Measurements from ENCODE around the gene MYADML2. TPM values are rescaled to one million over a fixed set of nuclear protein-coding genes. Genes with fewer than 3 reads are reported as not detected.
"Not testable (repeated sequence)": the region's sequence is repeated elsewhere in the genome, so short reads cannot be mapped to it uniquely, and the experiment has no call there.

MYADML2 gene
- total RNA-seq, 2 experiments from 2014 or later, result 0.19 TPM; not detected in 1

DNA sequence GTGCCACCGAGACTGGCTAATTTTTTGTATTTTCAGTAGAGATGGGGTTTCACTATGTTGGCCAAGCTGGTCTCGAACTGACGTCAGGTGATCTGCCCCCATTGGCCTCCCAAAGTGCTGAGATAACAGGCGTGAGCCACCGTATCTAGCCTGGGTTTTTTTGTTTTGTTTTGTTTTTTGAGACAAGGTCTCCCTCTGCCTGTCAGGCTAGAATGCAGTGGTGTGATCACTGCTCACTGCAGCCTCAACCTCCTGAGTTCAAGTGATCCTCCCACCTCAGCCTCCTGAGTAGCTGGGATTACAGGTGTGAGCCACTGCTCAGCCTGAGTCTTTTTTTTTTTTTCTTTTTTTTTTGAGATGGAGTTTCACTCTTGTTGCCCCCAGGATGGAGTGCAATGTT is 6.4 kb upstream of the MYADML2 start:
- BruUV-seq (replicated peaks); H3K79me2 ChIP-seq (ENCODE audit: insufficient read depth, low read depth, low read length); H3K27ac ChIP-seq (ENCODE audit: low read depth, low read length, poor library complexity, severe bottlenecking); H3K9me2 ChIP-seq (ENCODE audit: insufficient read depth, low read length); H3K4me1 ChIP-seq (ENCODE audit: insufficient read depth, low read length, poor library complexity, severe bottlenecking); H3K9me3 ChIP-seq (ENCODE audit: low read length); POLR2A ChIA-PET; H3K4me2 ChIP-seq (ENCODE audit: low read length); intact Hi-C loops (cut with micrococcal nuclease; ENCODE audit: unreplicated experiment); H3K36me3 ChIP-seq (ENCODE audit: insufficient read depth, low read length); H4K20me1 ChIP-seq (ENCODE audit: insufficient read depth, low read length); H2AFZ ChIP-seq (ENCODE audit: low read length); H3K4me3 ChIP-seq (ENCODE audit: low read depth, low read length, poor library complexity, severe bottlenecking); CTCF ChIA-PET (ENCODE audit: unreplicated experiment): not testable (repeated sequence)
- DNase-seq (ENCODE audit: low spot score), result peak; percentile 43
- peak; percentile 52 for TF ChIP-seq CTCF (conservative IDR thresholded peaks at IDR 0.05; ENCODE audit: low read length)

- ChIA-PET POLR2A (no interaction called here), CTCF (ENCODE audit: unreplicated experiment) (no interaction called here)
- Histone ChIP-seq H3K4me1 (ENCODE audit: insufficient read depth, low read length, poor library complexity, severe bottlenecking) (peaks cover 8% of the 10 kb centered on the region), H3K4me2 (ENCODE audit: low read length) (no peak overlapping the region), H3K9me3 (ENCODE audit: low read length) (no peaks in the 10 kb centered on the region), H3K9me2 (ENCODE audit: insufficient read depth, low read length) (no peaks in the 10 kb centered on the region), H4K20me1 (ENCODE audit: insufficient read depth, low read length) (no peaks in the 10 kb centered on the region), H3K79me2 (ENCODE audit: insufficient read depth, low read depth, low read length) (no peaks in the 10 kb centered on the region), H3K36me3 (ENCODE audit: insufficient read depth, low read length) (no peaks in the 10 kb centered on the region), H3K27ac (ENCODE audit: low read depth, low read length, poor library complexity, severe bottlenecking) (no peak overlapping the region), H3K4me3 (ENCODE audit: low read depth, low read length, poor library complexity, severe bottlenecking) (no peak overlapping the region), H2AFZ (ENCODE audit: low read length) (no peak overlapping the region)
- no TSS peak for BruUV-seq (replicated peaks)
- intact Hi-C loops (cut with micrococcal nuclease; ENCODE audit: unreplicated experiment), result no loop called here
- no peak for TF ChIP-seq EZH2phosphoT487 (IDR thresholded peaks at IDR 0.05; ENCODE audit: borderline replicate concordance, low read depth, low read length)
- no peak for TF ChIP-seq CTCF (conservative IDR thresholded peaks at IDR 0.05; ENCODE audit: low read length)
- DNase-seq (ENCODE audit: low spot score), result no peak
Measured at GRCh38 chr17:81952792-81953228, 5.8 kb upstream of the MYADML2 start.

GRCh38 chr17:81951785-81952684 is 5.0 kb upstream of the MYADML2 start:
- H2AFZ ChIP-seq (ENCODE audit: low read length), result no peak overlapping the region
- intact Hi-C loops (cut with micrococcal nuclease; ENCODE audit: unreplicated experiment), result no loop called here
- POLR2A ChIA-PET, result interaction anchor here (0.7 kb wide), 1 partner anchor 7 kb away, joined by 3 read pairs; no protein-coding TSS in a partner anchor
- H3K36me3 ChIP-seq (ENCODE audit: insufficient read depth, low read length), result no peaks in the 10 kb centered on the region
- H3K27ac ChIP-seq (ENCODE audit: low read depth, low read length, poor library complexity, severe bottlenecking), result no peak overlapping the region
- no peaks in the 10 kb centered on the region for H3K9me3 ChIP-seq (ENCODE audit: low read length)
- BruUV-seq (replicated peaks), result no TSS peak
- no peaks in the 10 kb centered on the region for H3K79me2 ChIP-seq (ENCODE audit: insufficient read depth, low read depth, low read length)
- no peak overlapping the region for H3K4me2 ChIP-seq (ENCODE audit: low read length)
- no peak overlapping the region for H3K4me3 ChIP-seq (ENCODE audit: low read depth, low read length, poor library complexity, severe bottlenecking)
- H3K9me2 ChIP-seq (ENCODE audit: insufficient read depth, low read length), result no peaks in the 10 kb centered on the region
- CTCF ChIA-PET (ENCODE audit: unreplicated experiment), result interaction anchor here (0.5 kb wide), 1 partner anchor 247 kb away, joined by 3 read pairs; no protein-coding TSS in a partner anchor
- TF ChIP-seq EZH2phosphoT487 (IDR thresholded peaks at IDR 0.05; ENCODE audit: borderline replicate concordance, low read depth, low read length) (no peak), CTCF (conservative IDR thresholded peaks at IDR 0.05; ENCODE audit: low read length) (no peak)
- peaks cover 8% of the 10 kb centered on the region for H3K4me1 ChIP-seq (ENCODE audit: insufficient read depth, low read length, poor library complexity, severe bottlenecking)
- H4K20me1 ChIP-seq (ENCODE audit: insufficient read depth, low read length), result no peaks in the 10 kb centered on the region
- no peak for DNase-seq (ENCODE audit: low spot score)
